Measurements from ENCODE around the gene LAMA5.
A peak's percentile ranks its signal among the peaks of the same experiment; 100 is the strongest.

LAMA5 gene

GRCh38 chr20:62306414-62307187 is 60.5 kb downstream of the LAMA5 start:
- Histone ChIP-seq H4K20me1 (ENCODE audit: insufficient read depth, low read length) (peaks cover 57% of the 10 kb centered on the region), H3K27me3 (ENCODE audit: insufficient read depth, low read length, poor library complexity) (no peaks in the 10 kb centered on the region), H3K4me1 (ENCODE audit: insufficient read depth, low read length) (peaks cover 33% of the 10 kb centered on the region), H3K9ac (ENCODE audit: low read depth, low read length) (no peak overlapping the region), H3K27ac (ENCODE audit: low read length) (no peak overlapping the region), H3K4me2 (ENCODE audit: insufficient read depth, low read length) (peak overlapping the region; percentile 100; the same call in 1 of the 2 replicates), H2AFZ (ENCODE audit: low read depth, low read length) (no peak overlapping the region), H3K4me3 (ENCODE audit: low read depth in 1 of 2, low read length in 2 of 2) (no peak overlapping the region), H3K9me3 (ENCODE audit: insufficient read depth, low read length, severe bottlenecking) (no peaks in the 10 kb centered on the region), H3K79me2 (ENCODE audit: insufficient read depth, low read length) (peaks cover 41% of the 10 kb centered on the region), H3K36me3 (ENCODE audit: insufficient read depth, low read length) (peaks cover 62% of the 10 kb centered on the region)
- ATAC-seq (ENCODE audit: insufficient read depth, low read depth), result no peak
- no peak for DNase-seq
- TF ChIP-seq EZH2 (IDR thresholded peaks at IDR 0.05; ENCODE audit: borderline replicate concordance, low read depth, low read length, severe bottlenecking), result no peak
- no peak for TF ChIP-seq CTCF (IDR thresholded peaks at IDR 0.05; ENCODE audit: borderline replicate concordance, extremely low read depth, low read length, poor library complexity, severe bottlenecking)

GRCh38 chr20:62305765-62306413 is 61.2 kb downstream of the LAMA5 start:
- Histone ChIP-seq H3K4me3 (ENCODE audit: low read depth in 1 of 2, low read length in 2 of 2) (peak overlapping the region in 1 of 2 experiments; percentile 99; a peak in 2 of 4 replicates), H3K27ac (ENCODE audit: low read length) (no peak overlapping the region), H3K27me3 (ENCODE audit: insufficient read depth, low read length, poor library complexity) (no peaks in the 10 kb centered on the region), H3K79me2 (ENCODE audit: insufficient read depth, low read length) (peaks cover 41% of the 10 kb centered on the region), H3K36me3 (ENCODE audit: insufficient read depth, low read length) (peaks cover 62% of the 10 kb centered on the region), H3K9ac (ENCODE audit: low read depth, low read length) (peak overlapping the region; percentile 93; the same call in 1 of the 2 replicates), H3K9me3 (ENCODE audit: insufficient read depth, low read length, severe bottlenecking) (no peaks in the 10 kb centered on the region), H3K4me2 (ENCODE audit: insufficient read depth, low read length) (peak overlapping the region; percentile 100), H3K4me1 (ENCODE audit: insufficient read depth, low read length) (peaks cover 38% of the 10 kb centered on the region), H4K20me1 (ENCODE audit: insufficient read depth, low read length) (peaks cover 57% of the 10 kb centered on the region), H2AFZ (ENCODE audit: low read depth, low read length) (no peak overlapping the region)
- DNase-seq, result no peak
- TF ChIP-seq CTCF (IDR thresholded peaks at IDR 0.05; ENCODE audit: borderline replicate concordance, extremely low read depth, low read length, poor library complexity, severe bottlenecking), result no peak
- no peak for ATAC-seq (ENCODE audit: insufficient read depth, low read depth)

GRCh38 chr20:62305149-62305764 is 61.9 kb downstream of the LAMA5 start:
- peak overlapping the region in 1 of 2 experiments; percentile 99; a peak in 1 of 4 replicates for H3K4me3 ChIP-seq (ENCODE audit: low read depth in 1 of 2, low read length in 2 of 2)
- H3K79me2 ChIP-seq (ENCODE audit: insufficient read depth, low read length), result peaks cover 41% of the 10 kb centered on the region
- peaks cover 62% of the 10 kb centered on the region for H3K36me3 ChIP-seq (ENCODE audit: insufficient read depth, low read length)
- no peak overlapping the region; the same call in 1 of the 2 replicates for H3K27ac ChIP-seq (ENCODE audit: low read length)
- TF ChIP-seq EZH2 (IDR thresholded peaks at IDR 0.05; ENCODE audit: borderline replicate concordance, low read depth, low read length, severe bottlenecking), result no peak
- TF ChIP-seq CTCF (IDR thresholded peaks at IDR 0.05; ENCODE audit: borderline replicate concordance, extremely low read depth, low read length, poor library complexity, severe bottlenecking), result no peak
- H3K9ac ChIP-seq (ENCODE audit: low read depth, low read length), result peak overlapping the region; percentile 93
- peaks cover 57% of the 10 kb centered on the region for H4K20me1 ChIP-seq (ENCODE audit: insufficient read depth, low read length)
- no peaks in the 10 kb centered on the region for H3K27me3 ChIP-seq (ENCODE audit: insufficient read depth, low read length, poor library complexity)
- no peak overlapping the region for H2AFZ ChIP-seq (ENCODE audit: low read depth, low read length)
- DNase-seq (no peak), ATAC-seq (ENCODE audit: insufficient read depth, low read depth) (no peak)
- H3K4me1 ChIP-seq (ENCODE audit: insufficient read depth, low read length), result peaks cover 38% of the 10 kb centered on the region
- peak overlapping the region; percentile 100 for H3K4me2 ChIP-seq (ENCODE audit: insufficient read depth, low read length)
- H3K9me3 ChIP-seq (ENCODE audit: insufficient read depth, low read length, severe bottlenecking), result no peaks in the 10 kb centered on the region
